Gastroesophageal sphincter (tissue), 3 donors: ENCODE data around the gene PLET1.

Experiments
- EP300 ChIP-seq: sonication (generic); formaldehyde crosslinking; IDR thresholded peaks from one replicate; pipeline ENCODE4 v1.6.1; 2017; ENCODE audit warnings: antibody characterized with exemption, mild to moderate bottlenecking
- POLR2A ChIP-seq, 2 donors: fragments of 450-650 bp; IDR thresholded peaks; one replicate each; pipeline ENCODE4 v1.6.1; 2017; ENCODE audit warnings: antibody characterized with exemption in 2 of 2, mild to moderate bottlenecking in 2 of 2, moderate library complexity in 1 of 2
- POLR2AphosphoS5 ChIP-seq: sonication (generic); formaldehyde crosslinking; IDR thresholded peaks from one replicate; pipeline ENCODE4 v1.6.1; 2017; ENCODE audit warnings: antibody characterized with exemption
- TF ChIP-seq, protein P1 (sequence below), 4 experiments: fragments of 200-600 bp in 2 of 4; fragments of 450-650 bp in 2 of 4; sonication (generic) in 1 of 4; IDR thresholded peaks; one replicate each; pipeline ENCODE4 v1.5.1; 2017 to 2019; ENCODE audit warnings: antibody characterized with exemption in 4 of 4, mild to moderate bottlenecking in 2 of 4, moderate library complexity in 2 of 4

DNA sequence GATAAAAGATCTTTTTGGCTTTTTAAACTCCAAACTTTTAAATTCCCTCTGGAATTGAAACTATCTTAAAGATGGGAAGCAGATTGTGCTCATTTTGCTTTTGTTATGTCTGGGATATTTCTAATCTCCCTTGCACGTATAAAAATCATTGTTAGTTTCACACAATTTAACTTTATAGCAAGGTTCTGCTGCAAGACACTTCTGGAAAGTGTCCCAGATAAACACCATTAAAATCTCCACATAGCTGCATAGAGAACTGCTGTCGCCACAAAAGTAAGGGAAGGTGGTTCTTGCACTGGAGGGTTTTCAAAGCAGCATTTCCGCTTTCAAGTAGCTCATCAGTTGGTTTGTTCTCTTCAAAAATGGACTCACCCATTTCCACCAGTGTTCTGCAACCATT is 22.6 kb downstream of the PLET1 start:
- TF ChIP-seq EP300 (no peak), POLR2AphosphoS5 (no peak), POLR2A (IDR thresholded peaks at IDR 0.05) (no peak)
- TF ChIP-seq, protein P1, sequence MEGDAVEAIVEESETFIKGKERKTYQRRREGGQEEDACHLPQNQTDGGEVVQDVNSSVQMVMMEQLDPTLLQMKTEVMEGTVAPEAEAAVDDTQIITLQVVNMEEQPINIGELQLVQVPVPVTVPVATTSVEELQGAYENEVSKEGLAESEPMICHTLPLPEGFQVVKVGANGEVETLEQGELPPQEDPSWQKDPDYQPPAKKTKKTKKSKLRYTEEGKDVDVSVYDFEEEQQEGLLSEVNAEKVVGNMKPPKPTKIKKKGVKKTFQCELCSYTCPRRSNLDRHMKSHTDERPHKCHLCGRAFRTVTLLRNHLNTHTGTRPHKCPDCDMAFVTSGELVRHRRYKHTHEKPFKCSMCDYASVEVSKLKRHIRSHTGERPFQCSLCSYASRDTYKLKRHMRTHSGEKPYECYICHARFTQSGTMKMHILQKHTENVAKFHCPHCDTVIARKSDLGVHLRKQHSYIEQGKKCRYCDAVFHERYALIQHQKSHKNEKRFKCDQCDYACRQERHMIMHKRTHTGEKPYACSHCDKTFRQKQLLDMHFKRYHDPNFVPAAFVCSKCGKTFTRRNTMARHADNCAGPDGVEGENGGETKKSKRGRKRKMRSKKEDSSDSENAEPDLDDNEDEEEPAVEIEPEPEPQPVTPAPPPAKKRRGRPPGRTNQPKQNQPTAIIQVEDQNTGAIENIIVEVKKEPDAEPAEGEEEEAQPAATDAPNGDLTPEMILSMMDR (IDR thresholded peaks at IDR 0.05), result no peak
